Left lung (tissue), 10 donors: ENCODE measurements around the gene NR2F1. TPM values are rescaled to one million over a fixed set of nuclear protein-coding genes. Genes with fewer than 3 reads are reported as not detected.
A peak's percentile ranks its signal among the peaks of the same experiment; 100 is the strongest.

Experiments
- ATAC-seq: fragments of 200-7000 bp; cut with Tn5 transposase; one replicate; pipeline ENCODE4 v1.9.1; 2020; ENCODE audit warnings: moderate library complexity
- DNase-seq, 4 donors: peaks; one replicate each; pipeline ENCODE4 v3.0.0-alpha.2; 2013 to 2020
- H3K27ac ChIP-seq, 2 donors: fragments of 200-600 bp; sonication (generic) in 1 of 2; one replicate each; pipeline versions ENCODE4 v1.5.0 to v1.8.0; 2020 to 2021
- H3K27me3 ChIP-seq, 2 donors: fragments of 200-600 bp; sonication (generic) in 1 of 2; one replicate each; pipeline versions ENCODE4 v1.5.0 to v1.8.0; 2020 to 2021
- H3K36me3 ChIP-seq, 2 donors: fragments of 200-600 bp; sonication (generic) in 1 of 2; one replicate each; pipeline versions ENCODE4 v1.5.0 to v1.8.0; 2020 to 2021
- H3K4me1 ChIP-seq, 2 donors: fragments of 200-600 bp; one replicate each; pipeline ENCODE4 v1.8.0; 2021
- H3K4me3 ChIP-seq, 2 donors: fragments of 200-600 bp; sonication (generic) in 1 of 2; one replicate each; pipeline versions ENCODE4 v1.5.0 to v1.8.0; 2020 to 2021; ENCODE audit warnings: mild to moderate bottlenecking in 1 of 2
- H3K9me3 ChIP-seq, 2 donors: fragments of 200-600 bp; sonication (generic) in 1 of 2; one replicate each; pipeline versions ENCODE4 v1.5.0 to v1.8.0; 2020 to 2021
- CTCF ChIP-seq, 2 donors: fragments of 200-600 bp; sonication (generic) in 1 of 2; IDR thresholded peaks; one replicate each; pipeline versions ENCODE4 v1.5.0 to v1.8.0; 2021; ENCODE audit warnings: antibody characterized with exemption in 2 of 2
- intact Hi-C, 2 donors: fragments of 100-400 bp; cut with DNase I; formaldehyde crosslinking; loops; one replicate each; pipeline versions ENCODE4 v1.11.2 to v1.14.2; 2022
- polyA plus RNA-seq, 6 donors: library from polyadenylated mRNA; unstranded; fragments of 120-200 nt; gene quantifications; one replicate each; pipeline ENCODE4 v1.2.1, GENCODE V29; 2013; ENCODE audit not compliant: insufficient read length in 6 of 6
- total RNA-seq, 2 donors: library from RNA; stranded (reverse); fragmentation: NEBNext Ultra II Directional; extraction: Animal tissue kit (Norgen Biotek cat#: 25700); gene quantifications; one replicate each; pipeline ENCODE4 v1.2.1, GENCODE V29; 2021
- donor health status: DM: no; HTN: yes; CAD: no.
- donor health status: DM: no; HTN: no; CAD: no.

Gene NR2F1
- total and polyA plus RNA-seq, 8 donors = 50.7 to 240 (median 181) TPM

DNA sequence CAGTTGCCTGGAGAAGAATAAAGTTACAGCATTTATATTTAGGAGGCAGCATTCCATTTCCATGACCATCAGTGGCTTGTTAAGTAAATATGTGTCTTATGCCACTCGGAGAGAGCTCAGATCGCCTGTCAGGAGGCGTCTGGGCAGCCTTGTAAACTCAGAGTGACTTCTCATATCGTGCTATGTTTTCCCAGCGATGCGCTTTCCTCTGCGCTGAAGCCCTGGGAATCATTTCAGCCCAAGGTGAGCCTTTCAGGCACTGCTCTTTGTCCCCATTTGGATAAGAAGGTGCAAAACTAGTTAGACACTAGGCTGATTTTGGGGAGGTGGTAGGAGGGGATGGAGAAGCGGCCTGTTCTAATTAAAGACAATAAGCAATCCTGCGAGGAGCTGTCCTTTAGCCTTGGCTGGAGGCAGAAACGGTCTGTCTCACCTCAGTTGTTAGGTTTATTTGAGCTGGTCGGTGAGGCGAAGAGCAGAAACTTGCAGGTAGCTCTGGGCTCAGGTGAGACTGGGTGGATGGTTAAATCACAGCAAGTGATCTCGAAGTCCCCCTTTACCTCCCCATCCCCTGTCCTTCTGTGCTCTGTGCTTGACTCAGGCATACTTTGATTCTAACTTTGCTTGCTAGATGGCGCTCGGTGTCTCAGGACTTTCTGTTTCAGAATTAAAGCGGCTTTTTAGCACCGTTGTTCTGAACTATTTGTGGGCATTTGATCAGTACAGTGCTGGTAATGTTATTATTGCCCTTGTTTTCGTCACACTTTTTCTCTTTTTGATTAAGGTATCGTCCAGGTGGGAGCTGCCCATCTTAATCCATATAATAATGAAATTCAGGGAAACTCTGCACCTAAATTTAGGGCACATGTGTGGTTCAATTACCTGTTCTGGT, 24.6 kb downstream of the NR2F1 start:
- intact Hi-C loops = loop anchor here in 1 of 2 donors (10.0 kb wide), 1 partner anchor 307 kb away; no protein-coding TSS in a partner anchor
- ATAC-seq = peak; percentile 80

DNA sequence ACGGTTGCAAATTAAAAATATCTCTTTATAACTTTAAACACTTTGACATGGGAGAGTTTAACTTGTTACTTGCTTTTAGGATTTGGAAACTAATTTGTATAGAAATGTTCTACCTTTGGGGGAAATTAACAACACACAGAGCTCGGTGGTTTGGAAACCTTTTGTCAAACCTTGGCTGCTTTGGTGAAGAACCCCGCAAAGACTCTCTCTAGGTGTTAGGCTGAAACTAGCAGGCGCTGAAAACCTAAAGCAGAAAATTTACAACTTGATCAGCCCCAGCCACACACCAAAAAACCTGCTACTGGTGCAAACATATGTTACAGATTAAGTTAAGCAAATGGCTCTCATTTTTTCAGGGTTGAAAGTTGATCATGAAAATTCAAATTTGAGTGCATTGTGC, 25.8 kb downstream of the NR2F1 start:
- H3K9me3 ChIP-seq = no peaks in the 10 kb centered on the region
- H3K4me1 ChIP-seq = peaks cover 0 to 4% of the 10 kb centered on the region in 2 donors
- H3K27me3 ChIP-seq = peaks cover 89 to 100% of the 10 kb centered on the region in 2 donors
- no peak overlapping the region for H3K27ac ChIP-seq
- H3K36me3 ChIP-seq = no peaks in the 10 kb centered on the region
- ATAC-seq (no peak), DNase-seq (no peak)
- no peak for TF ChIP-seq CTCF (IDR thresholded peaks at IDR 0.05)
- intact Hi-C loops = loop anchor here in 1 of 2 donors (10.0 kb wide), 1 partner anchor 306 kb away; no protein-coding TSS in a partner anchor
- H3K4me3 ChIP-seq = no peak overlapping the region

More for the DNA sequence above, 24.6 kb downstream of the NR2F1 start:
- H3K4me3 ChIP-seq = no peak overlapping the region
- H3K9me3 ChIP-seq = no peaks in the 10 kb centered on the region
- DNase-seq = no peak
- no peak overlapping the region for H3K27ac ChIP-seq
- TF ChIP-seq CTCF (IDR thresholded peaks at IDR 0.05) = peak; percentile 12 to 29
- no peaks in the 10 kb centered on the region for H3K36me3 ChIP-seq
- H3K4me1 ChIP-seq = peaks cover 0 to 4% of the 10 kb centered on the region in 2 donors
- peaks cover 89 to 100% of the 10 kb centered on the region in 2 donors for H3K27me3 ChIP-seq

GRCh38 chr5:93609762-93610161, 26.7 kb downstream of the NR2F1 start:
- intact Hi-C loops = loop anchor here in 1 of 2 donors (10.0 kb wide), 1 partner anchor 305 kb away; no protein-coding TSS in a partner anchor
- DNase-seq (no peak), ATAC-seq (no peak)
- H3K36me3 ChIP-seq = no peaks in the 10 kb centered on the region
- peaks cover 84 to 100% of the 10 kb centered on the region in 2 donors for H3K27me3 ChIP-seq
- H3K27ac ChIP-seq = no peak overlapping the region
- no peaks in the 10 kb centered on the region for H3K9me3 ChIP-seq
- no peak for TF ChIP-seq CTCF (IDR thresholded peaks at IDR 0.05)
- H3K4me1 ChIP-seq = peaks cover 0 to 4% of the 10 kb centered on the region in 2 donors
- no peak overlapping the region for H3K4me3 ChIP-seq

DNA sequence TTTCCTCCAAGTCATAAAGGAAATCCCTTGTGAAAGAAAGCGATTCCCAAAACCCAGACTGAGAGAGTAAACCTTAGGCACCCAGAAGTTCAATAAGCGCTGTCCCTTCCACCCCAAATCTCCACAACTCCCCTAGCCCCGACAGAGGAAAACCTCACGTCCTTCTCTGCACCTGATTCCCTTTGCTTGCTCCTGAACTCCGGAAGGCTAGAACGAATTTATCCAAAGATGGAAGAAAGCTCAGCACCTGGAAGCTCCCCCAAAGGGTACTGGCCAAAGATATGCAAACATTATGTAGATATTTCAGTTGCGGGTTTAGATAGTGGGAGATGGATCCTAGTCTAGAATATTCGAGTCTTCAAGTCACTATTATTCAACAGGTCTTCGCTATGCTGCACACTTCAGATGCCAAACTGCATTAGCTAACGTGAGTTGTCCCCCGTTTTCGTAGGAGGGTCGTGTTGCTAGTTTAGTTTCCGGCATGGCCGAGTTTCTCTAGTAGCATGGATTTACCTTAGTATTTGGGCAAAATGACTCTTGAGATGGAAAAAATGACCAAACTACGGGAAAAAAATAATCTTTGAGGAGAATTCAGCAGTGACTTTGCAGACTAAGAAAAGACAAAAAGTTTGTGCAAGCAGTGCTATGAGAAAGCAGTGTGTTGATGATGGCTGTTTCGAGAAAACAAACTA, 27.7 kb downstream of the NR2F1 start:
- TF ChIP-seq CTCF (IDR thresholded peaks at IDR 0.05) = no peak
- Histone ChIP-seq H3K36me3 (no peaks in the 10 kb centered on the region), H3K4me3 (no peak overlapping the region), H3K27me3 (peaks cover 79 to 100% of the 10 kb centered on the region in 2 donors), H3K9me3 (no peaks in the 10 kb centered on the region), H3K27ac (no peak overlapping the region), H3K4me1 (peaks cover 0 to 4% of the 10 kb centered on the region in 2 donors)
- DNase-seq = no peak
- no peak for ATAC-seq
- intact Hi-C loops = no loop called here
